Measurements from ENCODE around the gene M1AP.

Gene M1AP

GRCh38 chr2:74540291-74540690 is 107.8 kb downstream of the M1AP start:
- no peak for DNase-seq

GRCh38 chr2:74538881-74539339 is 109.2 kb downstream of the M1AP start:
- DNase-seq: no peak

GRCh38 chr2:74537140-74537539 is 111.0 kb downstream of the M1AP start:
- no peak for DNase-seq

DNA sequence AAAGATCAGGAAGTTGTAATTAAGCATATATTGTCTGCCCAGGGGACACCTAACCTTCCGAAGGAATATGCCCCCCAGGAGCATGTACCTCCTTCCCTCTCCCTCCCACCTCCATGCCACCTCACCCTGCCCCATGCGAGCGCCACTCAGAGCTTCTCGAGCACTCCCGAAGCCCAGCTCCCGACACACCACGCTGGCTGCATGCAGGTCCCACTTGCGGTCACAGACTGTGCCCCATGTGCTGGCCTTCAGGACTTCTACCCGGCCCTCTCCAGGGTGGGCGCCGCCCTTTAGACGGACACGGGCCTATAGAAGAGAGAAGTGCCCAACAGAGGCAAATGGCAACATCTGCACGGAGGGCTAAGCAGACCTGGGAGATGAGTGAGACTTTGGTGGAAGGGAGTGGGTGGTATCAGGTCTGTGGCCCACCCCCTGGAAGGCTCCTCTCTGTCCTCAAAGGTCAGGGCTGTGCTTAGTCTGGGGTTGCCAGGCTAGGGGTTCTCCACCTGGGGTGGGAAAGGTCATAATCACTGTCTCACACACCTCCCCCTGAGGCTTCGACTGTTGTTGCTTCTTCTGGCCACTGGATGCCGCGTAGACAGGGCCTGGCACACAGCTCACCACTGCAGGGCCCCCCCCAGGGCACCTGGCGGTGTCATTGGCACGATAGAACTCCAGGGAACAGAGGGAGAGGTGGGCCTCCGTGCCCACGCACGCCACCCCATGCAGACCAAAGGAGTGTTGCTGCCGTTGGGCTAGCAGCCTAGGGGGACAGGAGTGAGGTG is 111.8 kb downstream of the M1AP start:
- DNase-seq: no peak

DNA sequence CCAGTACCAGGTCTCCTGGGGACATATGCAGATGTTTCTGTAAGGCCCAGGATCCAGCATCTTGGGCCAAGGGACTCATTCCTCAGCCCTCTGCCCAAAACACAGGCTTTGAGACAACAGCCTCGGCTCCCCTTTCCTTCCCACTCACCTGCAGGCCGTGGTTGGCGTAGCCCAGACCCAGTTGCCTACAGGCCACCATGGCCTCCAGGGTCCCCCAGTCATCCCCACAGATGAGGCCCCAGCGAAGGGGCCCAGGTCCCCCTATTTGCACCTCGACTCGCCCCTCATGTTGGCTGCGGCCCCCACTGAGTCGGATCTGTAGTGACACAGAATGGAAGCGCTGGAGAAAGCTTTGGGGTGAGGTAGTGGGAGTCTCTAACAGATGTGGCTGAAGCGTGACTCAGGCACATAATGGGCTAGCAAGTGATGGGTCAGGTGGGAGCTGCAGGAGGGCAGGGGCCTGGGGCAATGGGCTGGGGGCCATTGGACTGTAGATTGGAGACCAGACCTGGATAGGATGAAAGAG is 112.6 kb downstream of the M1AP start:
- DNase-seq: no peak

- no peak for DNase-seq
Measured at GRCh38 chr2:74534411-74534810, 113.7 kb downstream of the M1AP start.

GRCh38 chr2:74533464-74533863 is 114.7 kb downstream of the M1AP start:
- no peak for DNase-seq

GRCh38 chr2:74532222-74532621 is 115.9 kb downstream of the M1AP start:
- no peak for DNase-seq

GRCh38 chr2:74531666-74532065 is 116.5 kb downstream of the M1AP start:
- no peak for DNase-seq

GRCh38 chr2:74530239-74531187 is 117.6 kb downstream of the M1AP start:
- DNase-seq: peak; percentile 70

GRCh38 chr2:74529357-74530238 is 118.5 kb downstream of the M1AP start, which contains the start of the genes AUP1 and HTRA2:
Gene AUP1 (minus strand): TSS chr2:74529706. CDS start chr2:74529629, 77 bp downstream.
Gene HTRA2 (plus strand): TSS chr2:74529933. CDS start chr2:74530007, 74 bp downstream.
- DNase-seq: peak; percentile 97

DNA sequence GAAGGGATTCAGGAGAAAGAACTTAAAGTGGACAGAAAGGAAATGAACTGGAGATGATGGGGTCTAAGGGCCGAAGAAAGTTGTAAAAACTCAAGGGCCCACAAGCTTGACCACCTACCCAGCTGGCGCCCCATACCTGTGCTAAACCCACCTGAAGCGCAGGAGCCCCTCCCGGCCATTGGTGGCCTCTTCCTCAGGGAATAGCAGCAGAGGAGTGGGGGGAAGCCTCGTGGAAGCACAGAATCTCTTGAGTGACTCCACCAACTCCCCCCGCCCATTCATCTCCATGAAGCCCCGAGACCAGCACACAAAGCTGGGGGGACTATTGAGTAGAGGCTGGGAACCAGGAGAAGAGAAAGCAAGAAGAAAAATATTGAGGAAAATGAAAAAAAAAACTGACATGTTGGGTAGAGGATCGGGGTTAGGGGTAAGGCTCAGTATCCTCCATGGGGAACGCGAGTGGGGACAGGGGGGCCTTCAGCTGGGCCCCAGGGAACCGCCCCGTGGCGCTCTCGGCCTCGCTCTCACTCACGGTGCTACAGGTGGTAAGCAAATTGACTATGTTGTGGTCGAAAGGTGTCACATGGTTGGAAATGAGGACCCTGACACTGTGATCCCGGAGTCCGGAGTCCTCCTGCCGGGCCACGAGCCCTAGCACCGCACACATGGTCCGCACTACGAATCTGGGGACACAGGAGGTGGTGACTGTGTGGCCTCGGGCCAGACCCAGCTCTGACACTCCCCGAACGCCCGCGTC is 119.4 kb downstream of the M1AP start:
- no peak for DNase-seq

- DNase-seq: no peak
Measured at GRCh38 chr2:74527741-74528140, 120.4 kb downstream of the M1AP start.

- no peak for DNase-seq
Measured at GRCh38 chr2:74526649-74527230, 121.4 kb downstream of the M1AP start.

DNA sequence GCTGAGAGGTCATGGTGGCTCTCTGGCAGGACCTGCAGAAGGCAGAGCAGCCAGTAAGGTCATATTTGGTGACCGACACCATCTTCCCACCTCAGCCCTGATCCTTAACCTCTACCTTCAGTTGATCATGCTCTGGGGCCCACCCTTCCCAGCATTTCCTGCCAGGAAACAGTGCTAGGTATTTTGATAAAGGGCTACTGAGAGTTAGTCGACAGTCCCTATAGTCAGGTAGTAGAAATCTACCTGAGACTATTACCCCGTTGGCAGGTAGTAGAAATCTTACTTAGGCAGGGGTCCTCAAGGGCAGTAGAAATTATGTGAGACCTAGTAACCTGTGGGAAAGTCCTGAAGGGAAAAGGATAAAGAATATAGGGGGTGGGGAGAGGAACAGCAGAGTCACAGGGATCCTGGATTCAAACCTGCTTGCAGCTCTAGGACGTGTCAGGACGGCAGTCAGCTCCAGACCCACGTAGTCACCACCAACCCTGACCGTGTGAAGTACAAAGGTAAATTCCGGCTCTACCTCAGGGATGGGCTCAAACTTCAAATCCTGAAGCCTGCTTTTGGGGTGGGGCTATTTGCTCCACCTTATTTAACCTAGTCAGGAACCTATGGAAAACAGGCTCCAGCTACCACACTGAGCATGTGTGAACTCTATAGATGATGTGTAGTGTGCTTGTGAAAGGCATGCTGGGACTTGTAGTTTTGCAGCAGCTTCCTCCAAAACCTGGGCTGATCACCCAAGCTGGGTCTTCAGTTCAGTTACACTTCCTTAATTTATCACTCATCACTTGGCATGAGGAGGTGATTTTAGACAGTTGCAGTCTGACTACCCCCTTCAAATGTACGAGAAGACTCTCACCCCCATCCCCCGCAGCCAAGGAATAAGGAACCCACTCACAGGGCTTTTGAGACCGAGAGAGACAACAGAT is 122.1 kb downstream of the M1AP start, which contains the start of gene DQX1:
TSS of gene DQX1 (minus strand) at position 515 of the 932 bp plus-strand sequence. CDS start at position 13, 502 bp downstream.
- DNase-seq: peak; percentile 27

DNA sequence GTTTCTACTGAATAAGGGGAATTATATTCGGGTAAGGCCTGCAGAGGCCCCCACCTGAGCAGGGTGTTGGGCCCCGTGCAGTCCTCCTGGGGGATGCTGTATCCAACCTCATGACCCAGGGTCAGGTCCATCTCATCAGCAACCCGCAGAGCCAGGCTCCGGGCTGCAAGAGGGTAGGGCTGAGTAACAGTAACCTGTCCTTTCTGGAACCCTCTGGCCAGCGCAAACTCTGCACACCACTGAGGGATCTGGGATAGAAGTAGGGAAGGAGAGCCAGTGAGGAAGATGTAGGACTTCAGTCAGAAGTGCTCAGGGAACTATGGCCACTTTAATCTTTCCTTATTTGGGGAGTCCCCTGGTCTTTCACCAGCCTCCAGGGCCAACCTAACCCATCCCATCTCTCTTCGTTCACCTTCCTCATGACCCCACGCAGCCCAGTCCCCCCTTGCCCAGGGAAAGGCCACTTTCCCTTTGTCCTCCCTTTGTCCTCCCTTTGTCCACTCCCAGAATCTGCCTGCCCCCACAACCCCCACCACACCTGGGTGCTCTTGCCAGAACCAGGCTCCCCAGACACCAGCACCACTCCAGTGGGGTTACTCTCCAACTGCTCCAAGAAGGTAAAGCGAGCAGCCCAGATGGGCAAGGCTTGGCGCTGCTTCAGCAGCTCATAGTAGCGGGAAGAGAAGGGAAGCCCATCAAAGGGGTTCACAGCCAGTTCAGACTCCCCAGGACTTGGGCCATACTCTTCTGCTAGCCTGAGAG is 123.0 kb downstream of the M1AP start:
- DNase-seq: no peak

DNA sequence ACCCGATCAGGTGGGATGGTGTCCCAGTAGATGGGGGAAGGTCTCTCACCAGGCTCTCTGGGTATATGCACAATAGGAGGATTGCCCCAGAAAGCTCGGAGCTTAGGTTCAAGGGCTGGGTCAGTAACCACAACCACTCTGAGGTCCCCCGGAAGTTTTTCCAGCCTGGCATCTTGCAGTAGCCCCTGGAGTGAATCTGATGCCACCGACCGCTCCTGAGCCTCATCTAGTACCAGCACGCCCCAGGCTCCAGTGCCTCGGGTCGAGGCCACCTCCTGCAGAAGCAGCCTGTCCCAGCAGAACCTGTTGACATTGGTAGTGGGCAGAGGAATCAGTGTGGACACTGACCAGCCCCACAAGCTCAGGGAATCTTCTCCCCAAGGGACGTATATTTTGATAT is 124.1 kb downstream of the M1AP start:
- no peak for DNase-seq

GRCh38 chr2:74522516-74522915 is 125.6 kb downstream of the M1AP start:
- no peak for DNase-seq

GRCh38 chr2:74516650-74517049 is 131.5 kb downstream of the M1AP start:
- no peak for DNase-seq

All from retina (tissue), 1 donor.